Stimulated activated naive B cell treated with anti-CD40 and anti-IgM and Interleukin-4, amounts not matched to agents 10 μg/mL and 1 μg/mL and 100 μg/mL, for 72 hours (primary cell): ENCODE measurements around the gene CIAO3.
"Not testable (repeated sequence)": the region's sequence is repeated elsewhere in the genome, so short reads cannot be mapped to it uniquely, and the experiment has no call there.

Source experiments
- ATAC-seq, 2 donors: fragments of 150-1000 bp; cut with Tn5 transposase; replicated peaks; 2 replicates each; pipeline ENCODE4 v1.10.0; 2021; ENCODE audit warnings: moderate library complexity in 1 of 2
- DNase-seq: peaks from one replicate; pipeline ENCODE4 v3.0.0; 2021
- H3K27ac Mint-ChIP-seq: one replicate; pipeline ENCODE4 v1.8.0; 2022; ENCODE audit warnings: mild to moderate bottlenecking, mixed read lengths
- H3K27me3 Mint-ChIP-seq, 2 donors: one replicate each; pipeline ENCODE4 v1.8.0; 2022; ENCODE audit warnings: mixed read lengths in 2 of 2
- H3K36me3 Mint-ChIP-seq, 2 donors: one replicate each; pipeline ENCODE4 v1.8.0; 2022; ENCODE audit warnings: mixed read lengths in 2 of 2, mild to moderate bottlenecking in 1 of 2
- H3K4me1 Mint-ChIP-seq, 2 donors: one replicate each; pipeline ENCODE4 v1.8.0; 2022; ENCODE audit warnings: mixed read lengths in 2 of 2, mild to moderate bottlenecking in 1 of 2
- H3K4me3 Mint-ChIP-seq, 2 donors: one replicate each; pipeline ENCODE4 v1.8.0; 2022; ENCODE audit warnings: mild to moderate bottlenecking in 2 of 2, mixed read lengths in 2 of 2, moderate library complexity in 1 of 2
- H3K9me3 Mint-ChIP-seq, 2 donors: one replicate each; pipeline ENCODE4 v1.8.0; 2022; ENCODE audit warnings: mixed read lengths in 2 of 2, mild to moderate bottlenecking in 1 of 2

Gene CIAO3

DNA sequence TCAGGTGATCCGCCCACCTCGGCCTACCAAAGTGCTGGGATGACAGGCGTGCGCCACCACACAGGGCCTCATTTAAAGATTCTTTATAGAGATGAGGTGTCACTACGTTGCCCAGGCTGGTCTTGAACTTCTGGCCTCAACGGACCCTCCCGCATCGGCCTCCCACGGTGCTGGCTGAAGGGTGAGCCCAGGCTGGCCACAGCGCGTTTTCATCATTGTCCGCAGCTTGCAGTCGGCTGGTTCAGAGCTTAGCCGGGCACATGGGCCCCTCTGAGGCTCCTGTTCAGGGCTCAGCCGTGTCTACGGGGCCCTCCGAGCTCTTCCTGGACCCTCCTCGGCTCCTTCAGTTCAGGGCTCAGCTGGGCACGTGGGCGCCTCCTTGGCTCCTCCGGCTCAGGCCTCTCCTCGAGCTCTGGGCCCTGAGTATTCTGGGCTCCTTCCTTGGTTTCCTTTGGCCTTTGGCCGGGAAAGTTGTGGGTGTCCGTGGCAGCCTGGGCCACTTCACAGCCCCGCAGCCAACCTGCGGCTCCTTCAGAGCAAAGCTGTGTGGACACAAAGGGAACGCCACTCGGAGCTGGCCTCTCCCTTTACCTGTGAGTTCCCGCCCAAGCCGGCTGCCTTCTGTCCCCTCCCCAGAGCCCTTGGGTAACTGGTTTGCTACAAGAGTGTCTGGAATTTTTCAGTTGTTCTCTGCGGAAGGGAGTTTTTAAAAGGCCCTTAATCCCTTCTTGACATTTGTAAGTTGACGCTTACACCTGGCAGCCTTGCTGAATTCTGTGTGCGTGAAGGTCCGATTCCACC lies 18.5 kb upstream of the CIAO3 start:
- Mint-ChIP-seq H3K4me1 (peaks cover 4 to 8% of the 10 kb centered on the region in 2 donors), H3K27ac (no peak overlapping the region), H3K9me3 (no peaks in the 10 kb centered on the region), H3K4me3 (no peak overlapping the region), H3K36me3 (no peaks in the 10 kb centered on the region), H3K27me3 (peaks cover 19% of the 10 kb centered on the region in 2 donors)
- ATAC-seq = no peak
- DNase-seq = no peak

- H3K9me3 Mint-ChIP-seq = no peaks in the 10 kb centered on the region
- H3K27me3 Mint-ChIP-seq = peaks cover 12 to 22% of the 10 kb centered on the region in 2 donors
- no peaks in the 10 kb centered on the region for H3K36me3 Mint-ChIP-seq
- H3K4me3 Mint-ChIP-seq = no peak overlapping the region
- no peak overlapping the region for H3K27ac Mint-ChIP-seq
- DNase-seq = no peak
- no peak for ATAC-seq
- H3K4me1 Mint-ChIP-seq = peaks cover 4 to 8% of the 10 kb centered on the region in 2 donors
Observed at GRCh38 chr16:756428-756827, 15.6 kb upstream of the CIAO3 start.

GRCh38 chr16:754656-755055 lies 13.9 kb upstream of the CIAO3 start:
- ATAC-seq = peak; percentile 33 to 50
- H3K27me3 Mint-ChIP-seq = peaks cover 12 to 22% of the 10 kb centered on the region in 2 donors
- H3K4me3 Mint-ChIP-seq = no peak overlapping the region
- H3K27ac Mint-ChIP-seq = no peak overlapping the region
- peaks cover 4 to 8% of the 10 kb centered on the region in 2 donors for H3K4me1 Mint-ChIP-seq
- DNase-seq = no peak
- H3K36me3 Mint-ChIP-seq = no peaks in the 10 kb centered on the region
- H3K9me3 Mint-ChIP-seq = no peaks in the 10 kb centered on the region

DNA sequence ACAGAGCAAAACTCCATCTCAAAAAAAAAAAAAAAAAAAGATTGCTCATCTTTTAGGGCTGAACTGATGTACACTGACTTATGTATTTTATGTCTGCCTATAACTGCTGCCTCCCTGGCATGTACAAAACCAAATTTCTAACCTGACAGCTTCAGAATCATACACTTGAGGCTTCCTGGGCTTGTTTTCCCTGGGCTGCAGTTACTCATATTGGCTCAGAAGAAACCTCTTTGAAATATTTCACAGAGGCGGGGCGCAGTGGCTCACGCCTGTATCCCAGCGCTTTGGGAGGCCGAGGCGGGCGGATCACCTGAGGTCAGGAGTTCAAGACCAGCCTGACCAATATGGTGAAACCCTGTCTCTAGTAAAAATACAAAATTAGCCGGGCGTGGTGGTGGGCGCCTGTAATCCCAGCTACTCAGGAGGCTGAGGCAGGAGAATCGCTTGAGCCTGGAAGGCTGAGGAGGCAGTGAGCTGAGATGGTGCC lies 13.4 kb upstream of the CIAO3 start:
- not testable (repeated sequence) for H3K36me3 Mint-ChIP-seq, H3K4me3 Mint-ChIP-seq
- H3K27me3 Mint-ChIP-seq = peaks cover 12 to 22% of the 10 kb centered on the region in 2 donors

DNA sequence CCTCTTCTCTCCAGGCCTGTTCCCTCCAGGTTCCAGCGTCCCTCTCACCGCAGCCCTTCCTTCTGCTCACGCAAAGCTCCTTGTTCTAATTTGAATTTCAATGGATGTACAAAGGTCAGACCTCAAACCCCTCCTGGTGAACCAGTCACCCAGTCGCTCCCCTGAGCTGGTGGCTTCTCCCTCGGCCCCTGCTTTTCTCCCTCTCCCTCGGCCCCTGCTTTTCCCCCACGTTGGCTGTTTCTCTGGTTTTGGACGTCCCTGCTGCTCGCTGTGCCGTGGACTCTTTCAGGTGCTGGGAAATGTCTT lies 11.2 kb upstream of the CIAO3 start:
- H3K27ac Mint-ChIP-seq = no peak overlapping the region
- H3K36me3 Mint-ChIP-seq = no peaks in the 10 kb centered on the region
- no peak overlapping the region for H3K4me3 Mint-ChIP-seq
- ATAC-seq (no peak), DNase-seq (no peak)
- no peaks in the 10 kb centered on the region for H3K9me3 Mint-ChIP-seq
- H3K4me1 Mint-ChIP-seq = peaks cover 3 to 4% of the 10 kb centered on the region in 2 donors
- peaks cover 5 to 15% of the 10 kb centered on the region in 2 donors for H3K27me3 Mint-ChIP-seq

More for the DNA sequence above, 13.4 kb upstream of the CIAO3 start:
- DNase-seq, H3K27ac Mint-ChIP-seq, H3K4me1 Mint-ChIP-seq, ATAC-seq, H3K9me3 Mint-ChIP-seq: not testable (repeated sequence)

- H3K36me3 Mint-ChIP-seq = no peaks in the 10 kb centered on the region
- peaks cover 1 to 19% of the 10 kb centered on the region in 2 donors for H3K27me3 Mint-ChIP-seq
- H3K4me3 Mint-ChIP-seq = no peak overlapping the region
- peak overlapping the region; percentile 53 for H3K27ac Mint-ChIP-seq
- no peak for ATAC-seq
- DNase-seq = no peak
- H3K9me3 Mint-ChIP-seq = no peaks in the 10 kb centered on the region
- H3K4me1 Mint-ChIP-seq = peaks cover 3 to 4% of the 10 kb centered on the region in 2 donors
Observed at GRCh38 chr16:751152-752006, 10.6 kb upstream of the CIAO3 start.

GRCh38 chr16:750485-750884 lies 9.7 kb upstream of the CIAO3 start:
- peaks cover 0 to 23% of the 10 kb centered on the region in 2 donors for H3K27me3 Mint-ChIP-seq
- ATAC-seq = no peak

DNA sequence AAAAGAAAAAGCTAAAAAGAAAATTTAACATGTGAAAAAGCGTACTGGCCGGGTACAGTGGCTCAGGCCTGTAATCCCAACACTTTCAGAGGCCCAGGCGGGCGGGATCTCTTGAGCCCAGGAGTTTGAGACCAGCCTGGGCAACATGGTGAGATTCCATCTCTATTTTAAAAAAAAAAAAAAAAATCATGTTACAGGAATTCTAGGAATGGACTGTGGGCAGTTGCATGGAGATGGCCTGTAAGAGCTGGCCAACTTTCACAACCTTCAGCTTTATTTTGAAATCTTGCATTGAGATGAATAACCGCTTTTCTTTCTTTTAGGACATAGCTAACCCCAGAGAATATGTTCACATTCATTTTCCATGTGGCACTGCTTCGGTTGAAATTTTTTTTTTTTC lies 8.2 kb upstream of the CIAO3 start:
- no peaks in the 10 kb centered on the region for H3K4me1 Mint-ChIP-seq
- no peak overlapping the region for H3K27ac Mint-ChIP-seq
- H3K36me3 Mint-ChIP-seq = no peaks in the 10 kb centered on the region
- H3K27me3 Mint-ChIP-seq = peaks cover 0 to 23% of the 10 kb centered on the region in 2 donors
- H3K4me3 Mint-ChIP-seq = no peak overlapping the region
- ATAC-seq (no peak), DNase-seq (no peak)
- H3K9me3 Mint-ChIP-seq = no peaks in the 10 kb centered on the region

More at GRCh38 chr16:750485-750884, 9.7 kb upstream of the CIAO3 start:
- Mint-ChIP-seq H3K9me3 (no peaks in the 10 kb centered on the region), H3K4me3 (no peak overlapping the region), H3K36me3 (no peaks in the 10 kb centered on the region), H3K27ac (no peak overlapping the region), H3K4me1 (peaks cover 2 to 4% of the 10 kb centered on the region in 2 donors)
- no peak for DNase-seq

GRCh38 chr16:747978-748746 lies 7.4 kb upstream of the CIAO3 start:
- DNase-seq = no peak
- H3K36me3 Mint-ChIP-seq = no peaks in the 10 kb centered on the region
- no peak for ATAC-seq
- peaks cover 0 to 23% of the 10 kb centered on the region in 2 donors for H3K27me3 Mint-ChIP-seq
- H3K9me3 Mint-ChIP-seq = no peaks in the 10 kb centered on the region
- no peaks in the 10 kb centered on the region for H3K4me1 Mint-ChIP-seq
- H3K4me3 Mint-ChIP-seq = no peak overlapping the region
- H3K27ac Mint-ChIP-seq = no peak overlapping the region

GRCh38 chr16:746637-747036 lies 5.8 kb upstream of the CIAO3 start:
- ATAC-seq = no peak
- no peaks in the 10 kb centered on the region for H3K36me3 Mint-ChIP-seq
- peaks cover 0 to 16% of the 10 kb centered on the region in 2 donors for H3K27me3 Mint-ChIP-seq
- no peaks in the 10 kb centered on the region for H3K4me1 Mint-ChIP-seq
- H3K4me3 Mint-ChIP-seq = no peak overlapping the region
- no peaks in the 10 kb centered on the region for H3K9me3 Mint-ChIP-seq
- H3K27ac Mint-ChIP-seq = no peak overlapping the region
- DNase-seq = no peak

DNA sequence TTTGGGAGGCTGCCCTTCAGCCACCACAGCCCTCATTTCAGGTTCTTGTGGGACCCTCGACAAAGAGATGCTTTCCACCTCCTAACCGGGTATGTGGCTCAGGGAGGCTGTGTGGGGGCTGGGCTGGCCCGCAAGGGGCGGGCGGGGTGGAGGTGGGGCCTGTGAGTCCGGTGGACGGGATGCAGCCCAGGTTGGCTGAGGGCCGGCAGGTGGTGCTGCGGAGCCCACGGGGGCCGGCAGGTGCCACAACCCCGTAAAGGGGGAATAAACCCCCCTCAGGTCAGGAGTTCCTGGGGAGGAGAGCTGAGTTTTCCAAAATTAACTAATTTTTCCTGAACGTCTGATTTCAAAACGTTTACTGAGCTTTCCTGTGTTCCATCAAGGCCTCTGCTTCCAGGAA lies 4.9 kb upstream of the CIAO3 start:
- H3K27me3 Mint-ChIP-seq = peaks cover 0 to 10% of the 10 kb centered on the region in 2 donors
- DNase-seq = no peak

GRCh38 chr16:743794-744500 lies 3.1 kb upstream of the CIAO3 start:
- H3K27me3 Mint-ChIP-seq = peaks cover 0 to 9% of the 10 kb centered on the region in 2 donors
- no peak for DNase-seq
- H3K9me3 Mint-ChIP-seq = no peaks in the 10 kb centered on the region
- H3K27ac Mint-ChIP-seq = no peak overlapping the region
- peaks cover 0 to 2% of the 10 kb centered on the region in 2 donors for H3K36me3 Mint-ChIP-seq
- no peak for ATAC-seq
- peaks cover 6 to 14% of the 10 kb centered on the region in 2 donors for H3K4me1 Mint-ChIP-seq
- H3K4me3 Mint-ChIP-seq = no peak overlapping the region

More for the DNA sequence above, 4.9 kb upstream of the CIAO3 start:
- ATAC-seq = peak; percentile 24 to 40
- H3K36me3 Mint-ChIP-seq = no peaks in the 10 kb centered on the region
- H3K4me3 Mint-ChIP-seq = no peak overlapping the region
- H3K4me1 Mint-ChIP-seq = no peaks in the 10 kb centered on the region
- no peaks in the 10 kb centered on the region for H3K9me3 Mint-ChIP-seq
- no peak overlapping the region for H3K27ac Mint-ChIP-seq

DNA sequence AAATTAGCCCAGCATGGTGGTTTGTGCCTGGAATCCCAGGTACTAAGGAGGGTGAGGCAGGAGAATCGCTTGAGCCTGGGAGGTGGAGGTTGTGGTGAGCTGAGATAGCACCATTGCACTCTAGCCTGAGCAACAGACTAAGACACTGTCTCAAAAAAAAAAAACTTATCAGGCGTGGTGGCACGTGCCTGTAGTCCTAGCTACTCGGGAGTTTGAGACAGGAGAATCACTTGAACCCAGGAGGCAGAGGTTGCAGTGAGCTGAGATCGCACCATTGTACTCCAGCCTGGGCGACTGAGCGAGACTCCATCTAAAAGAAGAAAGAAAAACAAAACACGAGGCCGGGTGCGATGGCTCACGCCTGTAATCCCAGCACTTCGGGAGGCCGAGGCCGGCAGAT lies 2.1 kb upstream of the CIAO3 start:
- H3K36me3 Mint-ChIP-seq, DNase-seq, H3K9me3 Mint-ChIP-seq, H3K4me3 Mint-ChIP-seq, H3K27me3 Mint-ChIP-seq, ATAC-seq, H3K27ac Mint-ChIP-seq: not testable (repeated sequence)
- peaks cover 8 to 24% of the 10 kb centered on the region in 2 donors for H3K4me1 Mint-ChIP-seq
